ENCODE results near the gene ARRB1. TPM values are rescaled to one million over a fixed set of nuclear protein-coding genes. Genes with fewer than 3 reads are reported as not detected.

Gene ARRB1
- total and polyA plus RNA-seq, 10 of the 15 experiments (the other 5 are each of a cell fraction or from before 2014, with no cell fraction given): 0.39 to 12.9 (median 1.7) TPM

GRCh38 chr11:75314771-75315438 lies 36.6 kb downstream of the ARRB1 start:
- no TSS peak for BruUV-seq (replicated peaks)
- H3K9ac ChIP-seq (ENCODE audit: control insufficient read depth, insufficient read depth, low read length): no peak overlapping the region
- H3K4me2 ChIP-seq (ENCODE audit: control insufficient read depth, insufficient read depth): no peak overlapping the region
- H3K79me2 ChIP-seq (ENCODE audit: control insufficient read depth, insufficient read depth, low read length): no peaks in the 10 kb centered on the region
- ChIA-PET CTCF (interaction anchor here (1.3 kb wide), 1 partner anchor 9 kb away, joined by 3 read pairs; no protein-coding TSS in a partner anchor), RAD21 (ENCODE audit: unreplicated experiment) (no interaction called here), POLR2A (no interaction called here), SMC1A (ENCODE audit: uncharacterized antibody, unreplicated experiment) (interaction anchor here (1.1 kb wide), 1 partner anchor 74 kb away, joined by 3 read pairs; no protein-coding TSS in a partner anchor)
- ATAC-seq (no peak), FAIRE-seq (no peak), DNase-seq (ENCODE audit: low read depth, low spot score) (no peak)
- no peaks in the 10 kb centered on the region for H3K4me1 ChIP-seq (ENCODE audit: control insufficient read depth, insufficient read depth, low read length)
- no peaks in the 10 kb centered on the region for H3K9me3 ChIP-seq (replicated peaks; ENCODE audit: control insufficient read depth, insufficient read depth, low read length)
- H3K36me3 ChIP-seq (ENCODE audit: control insufficient read depth in 2 of 2, insufficient read depth in 2 of 2, low read length in 1 of 2): no peaks in the 10 kb centered on the region
- in situ Hi-C loops (cut with MboI) (no loop called here), intact Hi-C loops (cut with micrococcal nuclease; ENCODE audit: unreplicated experiment) (no loop called here)
- WGBS (ENCODE audit: insufficient coverage, insufficient replicate concordance, low lambda C conversion rate, missing lambda C conversion rate): 40% methylated on average over 16 of the region's 16 CpGs
- H2AFZ ChIP-seq (ENCODE audit: control insufficient read depth, low read depth, low read length): no peak overlapping the region
- no peaks in the 10 kb centered on the region for H4K20me1 ChIP-seq (ENCODE audit: control insufficient read depth, insufficient read depth)
- no peak for TF ChIP-seq STAT3 (IDR thresholded peaks at IDR 0.05; ENCODE audit: low read depth, low read length)
- TF ChIP-seq SREBF2 (IDR thresholded peaks at IDR 0.05; ENCODE audit: low read length): no peak
- TF ChIP-seq TBL1XR1 (IDR thresholded peaks at IDR 0.05; ENCODE audit: low read depth, low read length): no peak
- no peak for TF ChIP-seq RB1 (IDR thresholded peaks at IDR 0.05; ENCODE audit: borderline replicate concordance)
- no peak overlapping the region for H3K27ac ChIP-seq (ENCODE audit: control insufficient read depth, insufficient read depth)
- H3K27me3 ChIP-seq (replicated peaks in 1 of 2; ENCODE audit: control insufficient read depth in 2 of 2, insufficient read depth in 2 of 2, low read length in 1 of 2): no peaks in the 10 kb centered on the region
- H3K4me3 ChIP-seq: no peak overlapping the region

GRCh38 chr11:75313513-75314272 lies 37.8 kb downstream of the ARRB1 start:
- RAD21 ChIA-PET (ENCODE audit: unreplicated experiment): no interaction called here
- H3K4me1 ChIP-seq (ENCODE audit: control insufficient read depth, insufficient read depth, low read length): no peaks in the 10 kb centered on the region
- H2AFZ ChIP-seq (ENCODE audit: control insufficient read depth, low read depth, low read length): no peak overlapping the region
- no peak overlapping the region for H3K4me3 ChIP-seq
- SMC1A ChIA-PET (ENCODE audit: uncharacterized antibody, unreplicated experiment): no interaction called here
- H3K36me3 ChIP-seq (ENCODE audit: control insufficient read depth in 2 of 2, insufficient read depth in 2 of 2, low read length in 1 of 2): no peaks in the 10 kb centered on the region
- POLR2A ChIA-PET: no interaction called here
- no peak overlapping the region for H3K9ac ChIP-seq (ENCODE audit: control insufficient read depth, insufficient read depth, low read length)
- no TSS peak for BruUV-seq (replicated peaks)
- no peaks in the 10 kb centered on the region for H4K20me1 ChIP-seq (ENCODE audit: control insufficient read depth, insufficient read depth)
- in situ Hi-C loops (cut with MboI): no loop called here
- intact Hi-C loops (cut with micrococcal nuclease; ENCODE audit: unreplicated experiment): no loop called here
- no peaks in the 10 kb centered on the region for H3K27me3 ChIP-seq (replicated peaks in 1 of 2; ENCODE audit: control insufficient read depth in 2 of 2, insufficient read depth in 2 of 2, low read length in 1 of 2)
- CTCF ChIA-PET: interaction anchor here (0.7 to 1.3 kb wide), 2 partner anchors 10 to 63 kb away, joined by 3 read pairs; no protein-coding TSS in a partner anchor
- H3K9me3 ChIP-seq (replicated peaks; ENCODE audit: control insufficient read depth, insufficient read depth, low read length): no peaks in the 10 kb centered on the region
- 29% methylated on average over 8 of the region's 8 CpGs for WGBS (ENCODE audit: insufficient coverage, insufficient replicate concordance, low lambda C conversion rate, missing lambda C conversion rate)
- ATAC-seq (no peak), DNase-seq (ENCODE audit: low read depth, low spot score) (no peak), FAIRE-seq (no peak)
- no peak overlapping the region for H3K4me2 ChIP-seq (ENCODE audit: control insufficient read depth, insufficient read depth)
- no peak overlapping the region for H3K27ac ChIP-seq (ENCODE audit: control insufficient read depth, insufficient read depth)
- no peaks in the 10 kb centered on the region for H3K79me2 ChIP-seq (ENCODE audit: control insufficient read depth, insufficient read depth, low read length)
- TF ChIP-seq, protein P1, sequence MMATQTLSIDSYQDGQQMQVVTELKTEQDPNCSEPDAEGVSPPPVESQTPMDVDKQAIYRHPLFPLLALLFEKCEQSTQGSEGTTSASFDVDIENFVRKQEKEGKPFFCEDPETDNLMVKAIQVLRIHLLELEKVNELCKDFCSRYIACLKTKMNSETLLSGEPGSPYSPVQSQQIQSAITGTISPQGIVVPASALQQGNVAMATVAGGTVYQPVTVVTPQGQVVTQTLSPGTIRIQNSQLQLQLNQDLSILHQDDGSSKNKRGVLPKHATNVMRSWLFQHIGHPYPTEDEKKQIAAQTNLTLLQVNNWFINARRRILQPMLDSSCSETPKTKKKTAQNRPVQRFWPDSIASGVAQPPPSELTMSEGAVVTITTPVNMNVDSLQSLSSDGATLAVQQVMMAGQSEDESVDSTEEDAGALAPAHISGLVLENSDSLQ (IDR thresholded peaks at IDR 0.05): no peak
- TF ChIP-seq, protein P2, sequence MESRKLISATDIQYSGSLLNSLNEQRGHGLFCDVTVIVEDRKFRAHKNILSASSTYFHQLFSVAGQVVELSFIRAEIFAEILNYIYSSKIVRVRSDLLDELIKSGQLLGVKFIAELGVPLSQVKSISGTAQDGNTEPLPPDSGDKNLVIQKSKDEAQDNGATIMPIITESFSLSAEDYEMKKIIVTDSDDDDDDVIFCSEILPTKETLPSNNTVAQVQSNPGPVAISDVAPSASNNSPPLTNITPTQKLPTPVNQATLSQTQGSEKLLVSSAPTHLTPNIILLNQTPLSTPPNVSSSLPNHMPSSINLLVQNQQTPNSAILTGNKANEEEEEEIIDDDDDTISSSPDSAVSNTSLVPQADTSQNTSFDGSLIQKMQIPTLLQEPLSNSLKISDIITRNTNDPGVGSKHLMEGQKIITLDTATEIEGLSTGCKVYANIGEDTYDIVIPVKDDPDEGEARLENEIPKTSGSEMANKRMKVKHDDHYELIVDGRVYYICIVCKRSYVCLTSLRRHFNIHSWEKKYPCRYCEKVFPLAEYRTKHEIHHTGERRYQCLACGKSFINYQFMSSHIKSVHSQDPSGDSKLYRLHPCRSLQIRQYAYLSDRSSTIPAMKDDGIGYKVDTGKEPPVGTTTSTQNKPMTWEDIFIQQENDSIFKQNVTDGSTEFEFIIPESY (IDR thresholded peaks at IDR 0.05): no peak
- TF ChIP-seq TARDBP (IDR thresholded peaks at IDR 0.05; ENCODE audit: borderline replicate concordance): no peak
- TF ChIP-seq SIX5 (IDR thresholded peaks at IDR 0.05; ENCODE audit: low read depth, low read length, severe bottlenecking): no peak
- no peak for TF ChIP-seq BRCA1 (IDR thresholded peaks at IDR 0.05; ENCODE audit: low read depth, low read length)
- no peak for TF ChIP-seq EED (IDR thresholded peaks at IDR 0.05; ENCODE audit: low read depth)
- TF ChIP-seq YY1 (IDR thresholded peaks at IDR 0.05; ENCODE audit: low read depth, low read length): no peak
- TF ChIP-seq, protein P3, sequence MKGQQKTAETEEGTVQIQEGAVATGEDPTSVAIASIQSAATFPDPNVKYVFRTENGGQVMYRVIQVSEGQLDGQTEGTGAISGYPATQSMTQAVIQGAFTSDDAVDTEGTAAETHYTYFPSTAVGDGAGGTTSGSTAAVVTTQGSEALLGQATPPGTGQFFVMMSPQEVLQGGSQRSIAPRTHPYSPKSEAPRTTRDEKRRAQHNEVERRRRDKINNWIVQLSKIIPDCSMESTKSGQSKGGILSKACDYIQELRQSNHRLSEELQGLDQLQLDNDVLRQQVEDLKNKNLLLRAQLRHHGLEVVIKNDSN (IDR thresholded peaks at IDR 0.05; ENCODE audit: borderline replicate concordance, extremely low read length, insufficient read depth, low read depth, low read length): no peak
- TF ChIP-seq NR2C1 (IDR thresholded peaks at IDR 0.05): no peak

Measured in GM12878 (cell line).